ENCODE measurements around the gene RAET1G.

DNA sequence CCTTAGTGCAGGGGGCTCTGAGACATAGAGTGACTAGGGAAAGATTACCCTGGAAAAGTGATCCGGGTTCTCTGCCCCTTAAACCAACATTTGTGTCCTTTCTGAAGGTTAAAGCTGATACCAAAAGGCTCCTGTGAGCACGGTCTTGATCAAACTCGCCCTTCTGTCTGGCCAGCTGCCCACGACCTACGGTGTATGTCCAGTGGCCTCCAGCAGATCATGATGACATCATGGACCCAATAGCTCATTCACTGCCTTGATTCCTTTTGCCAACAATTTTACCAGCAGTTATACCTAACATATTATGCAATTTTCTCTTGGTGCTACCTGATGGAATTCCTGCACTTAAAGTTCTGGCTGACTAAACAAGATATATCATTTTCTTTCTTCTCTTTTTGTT lies 25.7 kb upstream of the RAET1G start:
- TF ChIP-seq REST (IDR thresholded peaks at IDR 0.05; ENCODE audit: insufficient read depth in 1 of 2, low read depth in 2 of 2, low read length in 1 of 2), result no peak
- no peak for TF ChIP-seq CTCF (IDR thresholded peaks at IDR 0.05)
- TF ChIP-seq POLR2AphosphoS5 (IDR thresholded peaks at IDR 0.05; ENCODE audit: low read depth, low read length), result no peak
- TF ChIP-seq SIN3A (IDR thresholded peaks at IDR 0.05; ENCODE audit: borderline replicate concordance, insufficient read depth, low read depth, low read length), result no peak
- no peak for TF ChIP-seq TCF7L2 (IDR thresholded peaks at IDR 0.05; ENCODE audit: low read depth, low read length)

Measured in Panc1 (cell line).